GM12864 (cell line): Measurements from ENCODE around the gene BORCS8.
A peak's percentile ranks its signal among the peaks of the same experiment; 100 is the strongest.
"Not testable (repeated sequence)": the region's sequence is repeated elsewhere in the genome, so short reads cannot be mapped to it uniquely, and the experiment has no call there.

Experiments
- DNase-seq: peaks from one replicate; pipeline ENCODE4 v3.0.0-alpha.2; 2011; ENCODE audit warnings: low read depth
- H3K4me3 ChIP-seq: 2 replicates; pipeline ENCODE4 v1.5.1; 2011; ENCODE audit warnings: mild to moderate bottlenecking, low read depth, low read length, control low read depth
- TF ChIP-seq, protein P1 (sequence below): IDR thresholded peaks from 2 replicates; pipeline ENCODE4 v1.5.1; 2011; ENCODE audit warnings: low read depth, mild to moderate bottlenecking, moderate library complexity, low read length, control low read depth, inconsistent platforms; ENCODE audit errors: missing control alignments

BORCS8 gene

DNA sequence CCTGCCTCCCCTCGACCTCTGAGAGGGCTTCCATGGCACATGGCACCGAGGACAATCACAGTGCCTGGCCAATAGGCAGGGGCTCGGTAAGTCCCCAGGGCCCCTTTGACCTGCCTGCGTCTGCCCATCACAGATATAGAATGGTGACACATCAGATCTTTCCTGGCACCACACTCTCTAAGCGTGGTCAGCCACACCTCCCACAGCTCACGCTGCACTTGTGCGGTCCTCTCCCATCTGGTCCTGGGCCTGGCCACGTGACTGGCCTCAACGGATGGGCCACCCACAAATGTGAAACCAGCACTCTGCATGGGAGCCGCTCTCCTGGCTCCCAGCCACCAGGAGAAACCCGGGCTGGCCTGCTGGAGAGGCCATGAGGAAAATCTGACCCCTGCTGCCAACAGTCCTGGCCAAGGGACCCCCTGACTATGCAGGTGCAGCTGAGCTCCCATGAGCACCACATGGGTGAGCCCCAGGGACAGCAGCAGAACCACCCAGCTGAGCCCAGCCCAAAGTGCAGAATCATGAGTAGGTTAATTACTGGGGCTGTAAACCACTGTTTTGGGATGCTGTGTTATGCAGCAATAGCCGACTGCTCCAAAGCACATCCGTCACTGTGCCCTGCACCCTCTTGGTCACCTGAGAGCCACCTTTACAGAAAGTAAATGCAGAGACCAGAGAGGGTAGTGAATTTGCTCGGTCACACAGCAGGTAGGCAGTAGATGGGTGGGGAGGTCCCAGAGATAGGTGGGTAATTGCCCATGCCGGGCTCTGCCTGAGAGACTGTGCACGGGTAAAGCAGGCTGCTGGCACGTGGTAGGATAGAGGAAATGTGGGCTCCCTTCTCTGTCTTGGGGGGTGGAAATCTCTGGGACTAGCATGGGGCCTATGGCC lies 12.2 kb downstream of the BORCS8 start:
- TF ChIP-seq, protein P1, sequence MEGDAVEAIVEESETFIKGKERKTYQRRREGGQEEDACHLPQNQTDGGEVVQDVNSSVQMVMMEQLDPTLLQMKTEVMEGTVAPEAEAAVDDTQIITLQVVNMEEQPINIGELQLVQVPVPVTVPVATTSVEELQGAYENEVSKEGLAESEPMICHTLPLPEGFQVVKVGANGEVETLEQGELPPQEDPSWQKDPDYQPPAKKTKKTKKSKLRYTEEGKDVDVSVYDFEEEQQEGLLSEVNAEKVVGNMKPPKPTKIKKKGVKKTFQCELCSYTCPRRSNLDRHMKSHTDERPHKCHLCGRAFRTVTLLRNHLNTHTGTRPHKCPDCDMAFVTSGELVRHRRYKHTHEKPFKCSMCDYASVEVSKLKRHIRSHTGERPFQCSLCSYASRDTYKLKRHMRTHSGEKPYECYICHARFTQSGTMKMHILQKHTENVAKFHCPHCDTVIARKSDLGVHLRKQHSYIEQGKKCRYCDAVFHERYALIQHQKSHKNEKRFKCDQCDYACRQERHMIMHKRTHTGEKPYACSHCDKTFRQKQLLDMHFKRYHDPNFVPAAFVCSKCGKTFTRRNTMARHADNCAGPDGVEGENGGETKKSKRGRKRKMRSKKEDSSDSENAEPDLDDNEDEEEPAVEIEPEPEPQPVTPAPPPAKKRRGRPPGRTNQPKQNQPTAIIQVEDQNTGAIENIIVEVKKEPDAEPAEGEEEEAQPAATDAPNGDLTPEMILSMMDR: no peak
- H3K4me3 ChIP-seq: no peak overlapping the region
- DNase-seq: no peak

DNA sequence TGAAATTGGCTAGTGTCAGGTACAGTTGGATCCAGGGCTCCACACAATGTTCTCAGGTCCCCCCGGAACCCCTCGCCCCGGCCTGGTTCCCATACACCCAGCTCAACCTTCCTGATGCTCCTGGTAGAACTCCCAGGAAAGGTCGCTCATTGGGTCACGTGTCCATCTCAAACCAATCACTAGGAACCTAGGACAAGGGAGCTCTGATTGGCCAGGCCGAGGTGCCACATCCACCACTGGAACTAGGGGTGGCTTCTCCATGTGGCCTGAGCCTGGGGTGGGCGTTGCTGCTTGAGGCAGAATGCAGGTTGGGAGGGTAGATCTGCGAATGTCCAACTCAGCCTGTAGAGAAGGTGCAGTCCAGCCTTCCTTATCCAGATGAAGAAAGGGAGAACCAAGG lies 15.0 kb downstream of the BORCS8 start:
- H3K4me3 ChIP-seq: no peak overlapping the region
- TF ChIP-seq, protein P1: no peak
- no peak for DNase-seq

DNA sequence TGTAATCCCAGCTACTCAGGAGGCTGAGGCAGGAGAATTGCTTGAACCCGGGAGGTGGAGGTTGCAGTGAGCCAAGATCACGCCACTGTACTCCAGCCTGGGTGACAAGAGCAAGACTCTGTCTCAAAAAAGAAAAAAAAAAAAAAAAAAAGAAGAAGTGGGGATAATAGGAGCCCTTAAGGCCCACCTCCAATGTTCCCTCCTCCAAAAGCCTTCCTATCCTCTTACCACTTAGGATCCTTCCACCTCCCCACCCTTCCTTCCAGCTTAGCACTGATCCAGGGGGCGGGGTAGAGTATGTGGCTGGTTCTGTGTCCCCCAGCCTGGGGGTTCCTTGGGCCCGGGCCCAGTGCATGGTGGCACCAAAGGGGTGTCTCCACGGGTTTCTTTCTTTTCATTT lies 18.7 kb downstream of the BORCS8 start:
- H3K4me3 ChIP-seq, DNase-seq: not testable (repeated sequence)

DNA sequence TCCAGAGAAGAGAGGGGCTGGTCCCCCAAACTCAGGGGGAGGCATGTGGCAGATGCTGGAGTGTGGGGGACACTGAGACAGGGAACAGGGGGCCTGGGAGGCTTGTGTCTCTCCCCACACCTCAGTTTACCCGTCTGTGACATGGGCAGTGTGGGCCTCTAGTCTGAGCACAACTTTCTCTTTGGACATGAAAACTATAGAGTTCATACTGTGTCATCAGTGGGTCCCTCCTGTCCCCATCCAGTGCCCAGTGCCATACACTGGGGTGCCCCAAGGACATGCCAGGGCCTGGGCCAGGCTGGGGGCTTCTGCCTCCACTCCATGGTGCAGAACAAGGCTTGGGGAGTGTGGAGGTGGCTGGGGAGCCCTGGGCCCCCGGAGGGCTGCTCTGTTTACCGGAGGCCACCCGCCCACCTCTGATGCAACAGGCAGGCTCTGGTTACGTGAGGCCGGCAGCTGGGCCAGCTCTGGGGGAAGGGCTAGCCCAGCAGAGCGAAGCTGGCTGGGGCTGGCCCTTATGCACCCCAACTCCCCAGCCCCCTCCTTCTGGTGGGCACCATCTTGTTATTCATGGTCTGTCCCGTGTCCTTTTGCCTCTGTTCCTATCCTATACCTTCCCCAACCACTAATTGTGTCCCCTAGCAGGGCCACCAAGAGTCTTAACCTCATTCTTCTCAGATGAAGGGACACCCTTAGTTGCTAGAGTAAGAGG lies 20.0 kb downstream of the BORCS8 start:
- TF ChIP-seq, protein P1: no peak
- H3K4me3 ChIP-seq: no peak overlapping the region
- DNase-seq: no peak

- no peak for DNase-seq
- H3K4me3 ChIP-seq: no peak overlapping the region
- TF ChIP-seq, protein P1: no peak
Observed at GRCh38 chr19:19170873-19171672, 20.9 kb downstream of the BORCS8 start.

DNA sequence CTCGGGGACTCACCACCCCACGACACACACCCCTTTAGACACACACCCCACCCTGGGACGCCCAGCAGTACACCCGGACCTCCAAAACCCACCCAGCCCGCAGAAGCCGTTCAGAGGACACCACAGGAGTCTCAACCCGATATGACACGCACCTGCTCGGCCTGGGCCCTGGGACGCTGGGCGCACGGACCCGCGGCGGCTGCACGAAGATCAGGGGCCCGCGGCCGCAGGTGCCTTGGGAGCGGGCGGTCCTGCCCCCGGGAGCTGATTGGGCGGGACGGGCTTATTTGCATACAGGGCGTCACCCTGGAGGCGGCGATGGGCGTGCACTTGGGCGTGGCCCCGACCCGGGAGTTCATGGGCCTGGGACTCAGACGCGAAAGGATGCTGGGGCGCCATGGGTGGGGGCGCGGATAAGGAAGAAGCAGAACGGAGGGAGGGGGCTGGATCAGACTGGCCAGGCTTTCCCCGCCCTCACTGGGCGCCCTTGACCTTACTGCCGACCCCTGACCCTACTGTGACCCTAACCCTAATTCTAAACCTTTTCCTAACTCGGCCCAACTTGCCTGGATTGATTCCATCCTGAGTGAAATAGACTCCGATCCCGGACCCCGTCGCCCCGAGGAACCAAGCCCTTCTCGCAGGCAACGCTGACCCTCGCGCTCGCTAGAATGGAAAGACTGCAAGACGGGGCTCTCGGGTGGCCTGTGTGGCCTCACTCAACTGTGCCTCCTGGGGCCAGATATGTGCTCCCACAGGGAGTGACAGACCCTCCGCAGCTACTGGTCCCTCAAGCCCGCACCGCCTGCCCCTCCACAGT lies 21.7 kb downstream of the BORCS8 start, which contains the start of gene MEF2B:
MEF2B (minus strand) TSS at position 211 of the 820 bp plus-strand sequence. CDS start 19,528 bp downstream, outside the sequence.
- no peak for DNase-seq
- H3K4me3 ChIP-seq: peak within 1 kb of the TSS; percentile 57
- TF ChIP-seq, protein P1: no peak
